Left forelimb (tissue), 1 donor: ENCODE measurements around the gene LTV1.
A peak's percentile ranks its signal among the peaks of the same experiment; 100 is the strongest.
"Not testable (repeated sequence)": the region's sequence is repeated elsewhere in the genome, so short reads cannot be mapped to it uniquely, and the experiment has no call there.

Experiments used
- DNase-seq: peaks from one replicate; pipeline ENCODE4 v3.0.0-alpha.2; 2018; ENCODE audit warnings: low spot score

LTV1 gene

GRCh38 chr6:143842902-143843676 is at the start of gene LTV1:
Gene LTV1 (plus strand): TSS chr6:143843338. CDS start chr6:143843478, 140 bp downstream.
- DNase-seq, result peak; percentile 98

DNA sequence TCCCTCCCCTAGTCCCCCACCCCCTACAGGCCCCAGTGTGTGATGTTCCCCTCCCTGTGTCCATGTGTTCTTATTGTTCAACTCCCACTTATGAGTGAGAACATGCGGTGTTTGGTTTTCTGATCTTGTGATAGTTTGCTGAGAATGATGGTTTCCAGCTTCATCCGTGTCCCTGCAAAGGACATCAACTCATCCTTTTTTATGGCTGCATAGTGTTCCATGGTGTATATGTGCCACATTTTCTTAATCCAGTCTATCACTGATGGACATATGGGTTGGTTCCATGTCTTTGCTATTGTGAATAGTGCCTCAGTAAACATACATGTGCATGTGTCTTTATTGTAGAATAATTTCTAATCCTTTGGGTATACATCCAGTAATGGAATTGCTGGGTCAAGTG is 46.6 kb upstream of the LTV1 start:
- not testable (repeated sequence) for DNase-seq

DNA sequence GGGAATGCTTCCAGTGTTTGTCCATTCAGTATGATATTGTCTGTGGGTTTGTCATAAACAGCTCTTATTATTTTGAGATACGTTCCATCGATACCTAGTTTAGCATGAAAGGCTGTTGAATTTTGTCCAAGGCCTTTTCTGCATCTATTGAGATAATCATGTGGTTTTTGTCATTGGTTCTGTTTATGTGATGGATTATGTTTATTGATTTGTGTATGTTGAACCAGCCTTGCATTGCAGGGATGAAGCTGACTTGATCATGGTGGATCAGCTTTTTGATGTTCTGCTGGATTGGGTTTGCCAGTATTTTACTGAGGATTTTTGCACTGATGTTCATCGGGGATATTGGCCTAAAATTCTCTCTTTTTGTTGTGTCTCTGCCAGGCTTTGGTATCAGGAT is 44.7 kb upstream of the LTV1 start:
- not testable (repeated sequence) for DNase-seq

DNA sequence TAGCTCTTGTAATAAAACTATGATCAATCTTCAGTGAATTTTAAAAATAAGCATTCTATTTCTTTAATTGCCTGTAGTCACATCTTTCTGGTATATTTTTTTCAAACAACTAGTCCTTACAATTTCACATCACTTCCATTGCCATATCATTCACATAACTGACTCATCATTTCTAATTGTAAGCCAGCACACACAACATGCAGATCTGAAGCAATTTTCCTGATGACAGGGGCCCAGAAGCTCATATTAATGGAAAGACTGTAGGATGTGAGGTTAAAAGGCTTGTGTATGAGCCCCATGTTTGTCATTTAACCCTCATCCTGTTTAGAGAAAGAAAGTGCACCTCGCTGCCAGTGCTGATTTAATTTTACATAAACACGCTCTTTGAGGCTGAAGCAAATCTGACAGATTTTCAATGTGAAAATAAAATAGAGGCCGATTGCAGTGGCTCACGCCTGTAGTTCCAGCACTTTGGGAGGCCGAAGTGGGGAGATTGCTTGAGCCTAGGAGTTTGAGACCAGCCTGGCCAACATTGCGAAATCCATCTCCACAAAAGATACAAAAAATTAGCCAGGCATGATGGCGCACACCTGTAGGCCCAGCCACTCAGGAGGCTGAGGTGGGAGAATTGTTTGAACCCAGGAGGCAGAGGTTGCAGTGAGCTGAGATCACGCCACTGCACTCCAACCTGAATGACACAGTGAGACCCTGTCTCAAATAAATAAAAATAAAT is 40.1 kb upstream of the LTV1 start:
- no peak for DNase-seq

GRCh38 chr6:143803769-143804568 is 39.2 kb upstream of the LTV1 start:
- DNase-seq, result no peak

DNA sequence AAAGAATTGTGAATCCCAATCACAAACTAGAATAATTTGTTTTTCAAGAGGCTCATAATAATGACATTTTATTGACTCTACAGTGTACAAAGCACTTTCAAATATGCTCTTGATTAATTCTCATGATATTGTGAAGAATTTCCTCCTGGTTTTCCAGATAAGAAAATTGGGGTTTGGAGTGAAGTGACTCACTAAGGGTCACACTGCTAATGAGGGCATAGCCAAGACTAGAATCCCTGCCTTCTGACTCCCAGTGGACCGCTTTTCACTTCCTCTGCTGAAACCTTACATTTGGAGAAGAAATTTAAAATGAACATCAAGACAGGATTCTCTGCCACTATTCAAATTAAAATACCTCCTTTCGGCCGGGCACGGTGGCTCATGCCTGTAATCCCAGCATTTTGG is 38.3 kb upstream of the LTV1 start:
- no peak for DNase-seq

DNA sequence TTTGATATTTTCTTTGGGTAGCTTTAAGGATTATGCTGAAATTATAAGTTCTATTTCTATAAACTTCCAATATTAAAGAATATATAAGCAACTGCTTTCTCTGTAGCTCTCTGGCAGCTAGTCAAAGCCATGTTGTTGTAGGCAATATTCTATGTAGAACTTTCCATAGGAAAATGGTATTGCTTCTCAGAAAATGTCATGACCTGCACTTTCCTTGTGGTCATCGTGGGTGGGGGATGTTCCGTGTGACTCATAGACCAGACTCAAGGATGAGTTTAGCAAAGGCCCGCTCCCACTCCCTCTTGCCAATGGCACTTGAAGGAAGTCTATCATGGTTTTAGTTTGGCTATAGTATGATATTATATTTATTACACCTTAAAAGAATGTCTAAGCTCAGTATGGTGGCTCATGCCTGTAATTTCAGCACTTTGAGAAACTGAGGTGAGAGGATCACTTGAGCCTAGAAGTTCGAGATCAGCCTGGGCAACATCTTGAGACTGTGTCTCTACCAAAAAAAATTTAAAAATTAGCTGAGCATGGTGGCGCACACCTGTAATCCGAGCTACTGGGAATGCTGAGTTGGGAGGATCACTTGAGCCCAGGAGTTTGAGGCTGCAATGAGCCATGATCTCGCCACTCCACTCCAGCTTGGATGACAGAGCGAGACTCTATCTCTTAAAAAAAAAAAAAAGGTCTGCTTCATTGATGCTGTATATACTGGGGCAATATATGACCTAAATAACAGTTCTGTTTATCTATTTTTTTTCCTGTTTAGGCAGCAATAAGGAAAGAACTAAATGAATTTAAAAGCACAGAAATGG is 36.6 kb upstream of the LTV1 start:
- DNase-seq, result no peak

DNA sequence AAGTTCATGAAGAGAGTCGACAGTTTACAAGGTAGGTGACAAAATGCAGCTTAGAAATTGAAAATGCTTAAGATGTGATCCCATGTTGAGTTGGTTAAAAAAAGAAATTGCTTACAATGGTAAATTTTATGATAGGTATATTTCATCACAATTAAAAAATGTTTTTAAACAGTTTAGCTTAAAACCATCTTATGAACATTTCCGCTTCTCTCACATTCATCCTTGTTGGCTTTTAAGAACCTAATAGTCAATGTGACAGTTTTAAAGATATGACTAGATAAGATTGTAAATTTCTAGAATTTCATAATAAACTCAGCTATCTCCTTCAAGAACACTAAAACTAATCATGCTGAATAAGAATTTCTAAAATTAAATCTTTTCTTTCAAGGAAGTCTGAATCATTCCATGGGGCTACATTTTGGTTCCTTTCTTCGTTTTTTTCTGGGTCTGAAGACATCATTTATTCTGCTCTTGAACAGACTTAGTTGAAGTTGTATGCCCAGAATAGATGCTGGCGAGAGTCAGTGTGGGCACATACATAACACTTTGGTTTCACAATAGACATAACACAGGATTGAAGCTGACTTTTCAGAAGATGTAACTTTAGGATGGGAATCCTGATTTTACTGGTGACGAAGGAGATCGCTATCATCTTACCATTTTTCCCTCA is 35.9 kb upstream of the LTV1 start:
- DNase-seq, result no peak

GRCh38 chr6:143810745-143811144 is 32.4 kb upstream of the LTV1 start:
- DNase-seq, result no peak

DNA sequence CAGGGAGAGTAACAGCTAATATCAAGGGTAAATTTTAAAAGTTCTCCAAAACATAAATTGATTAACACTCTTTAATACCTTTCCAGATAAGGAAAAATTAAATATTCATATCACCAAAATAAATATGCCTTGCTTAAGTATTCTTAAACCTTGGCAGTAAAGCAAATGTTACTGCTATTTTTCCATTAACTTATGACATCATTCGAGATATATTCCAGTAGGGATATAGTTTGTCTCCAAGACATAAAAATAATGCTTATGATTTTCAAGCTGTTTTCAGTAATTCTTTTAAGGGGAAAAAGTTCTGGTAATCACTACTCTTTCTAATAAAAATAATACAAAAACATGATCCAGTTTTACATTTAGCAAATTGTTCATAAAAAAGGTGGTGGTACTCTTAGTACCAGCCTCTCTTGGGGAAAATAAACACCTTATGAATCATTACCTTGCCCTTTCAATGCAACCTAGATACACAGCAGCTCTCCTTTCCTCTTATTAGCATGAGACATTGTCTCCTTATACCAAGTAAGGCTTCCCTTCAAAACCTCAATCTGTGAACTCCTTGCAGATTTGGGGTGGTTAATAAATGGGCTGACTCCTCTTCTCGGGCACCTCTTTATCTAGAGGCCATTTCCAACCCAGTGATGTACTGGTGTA is 31.5 kb upstream of the LTV1 start:
- no peak for DNase-seq

DNA sequence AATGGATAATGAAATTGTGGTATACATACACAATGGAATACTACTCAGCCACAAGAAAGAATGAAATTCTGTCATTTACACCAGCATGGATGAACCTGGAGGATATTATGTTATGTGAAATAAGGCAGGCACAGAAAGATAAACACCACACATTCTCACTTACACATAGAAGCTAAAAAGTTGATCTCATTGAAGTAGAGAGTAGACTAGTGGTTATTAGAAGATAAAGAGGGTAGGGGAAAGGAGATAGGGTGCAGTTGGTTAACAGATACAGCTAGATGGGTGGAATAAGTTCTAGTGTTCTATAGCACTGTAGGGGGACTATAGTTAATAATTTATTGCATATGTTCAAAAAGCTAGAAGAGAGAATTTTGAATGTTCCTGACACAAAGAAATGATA is 25.5 kb upstream of the LTV1 start:
- no peak for DNase-seq

DNA sequence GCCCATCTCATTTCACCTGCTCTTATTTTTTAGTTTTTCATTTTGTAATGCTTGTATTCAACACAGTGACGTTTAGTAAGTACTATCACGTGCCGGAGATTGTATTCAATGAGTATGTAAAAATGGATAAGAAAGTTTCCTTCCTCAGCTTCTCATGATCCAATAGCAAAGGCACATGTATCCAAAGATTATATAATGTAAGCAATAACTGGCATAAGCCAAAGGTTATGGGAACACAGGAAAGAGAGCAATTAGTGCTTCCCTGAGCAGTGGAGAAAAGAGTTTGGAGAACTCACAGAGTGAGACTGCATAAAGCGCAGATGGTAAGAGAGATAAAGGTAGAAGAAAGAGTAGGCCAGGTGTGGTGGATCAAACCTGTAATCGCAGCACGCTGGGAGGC is 21.8 kb upstream of the LTV1 start:
- no peak for DNase-seq

DNA sequence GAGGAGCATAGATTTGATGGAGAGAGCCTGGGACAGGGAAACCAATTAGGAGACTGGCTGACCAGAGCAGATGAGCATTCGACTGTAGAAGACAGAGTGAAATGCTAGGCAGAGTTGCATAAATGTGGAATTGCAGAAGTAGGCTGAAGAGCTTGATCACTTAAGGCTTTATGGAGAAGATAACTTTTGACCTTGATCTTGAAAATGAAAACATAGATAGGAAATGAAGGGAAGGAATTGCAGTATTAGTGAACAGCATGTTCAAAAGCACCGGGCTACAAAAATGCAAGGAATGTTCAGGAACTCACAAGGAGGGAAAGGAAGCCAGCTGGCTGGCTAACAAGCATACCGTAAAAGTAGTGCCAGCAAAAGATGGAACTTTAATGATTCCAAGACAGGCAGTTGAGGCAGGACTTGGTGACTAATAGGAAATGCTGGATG is 20.5 kb upstream of the LTV1 start:
- DNase-seq, result no peak

DNA sequence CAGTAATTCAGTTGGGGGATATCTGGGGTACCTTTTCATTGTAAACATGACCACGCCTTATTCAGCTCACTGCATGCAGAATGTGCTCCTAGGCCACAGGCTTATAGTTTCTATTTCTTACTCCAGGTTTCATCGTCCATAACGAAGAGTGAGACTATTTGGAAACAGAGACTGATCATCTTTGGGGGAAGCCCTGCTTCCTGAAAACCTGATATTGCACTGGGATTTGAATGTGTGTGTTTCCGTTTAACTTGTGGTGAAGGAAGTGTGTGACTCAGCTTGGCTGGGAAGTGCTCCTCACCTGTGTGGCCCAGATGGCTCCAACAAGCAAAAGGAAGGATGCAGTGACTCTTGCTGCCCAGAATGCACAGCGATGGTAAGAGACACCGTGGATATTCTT is 19.6 kb upstream of the LTV1 start:
- no peak for DNase-seq

DNA sequence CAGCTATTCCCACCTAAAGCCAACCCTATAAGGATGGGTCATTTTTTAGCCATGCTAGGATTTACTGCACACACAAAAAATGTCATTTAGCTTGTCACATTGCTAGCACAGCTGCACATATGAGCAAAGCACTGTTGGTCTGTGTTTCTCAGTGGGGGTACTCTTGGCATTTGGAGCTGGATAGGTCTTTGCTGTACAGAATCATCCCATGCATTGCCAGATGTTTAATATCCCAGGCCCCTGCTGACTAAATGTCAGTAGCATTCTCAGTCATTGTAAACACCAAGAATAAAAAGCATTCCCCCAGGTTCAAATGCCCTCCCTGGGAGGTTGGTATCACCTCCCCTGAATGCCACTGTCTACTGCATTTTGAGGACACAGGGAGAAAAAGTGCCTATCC is 14.6 kb upstream of the LTV1 start:
- no peak for DNase-seq

DNA sequence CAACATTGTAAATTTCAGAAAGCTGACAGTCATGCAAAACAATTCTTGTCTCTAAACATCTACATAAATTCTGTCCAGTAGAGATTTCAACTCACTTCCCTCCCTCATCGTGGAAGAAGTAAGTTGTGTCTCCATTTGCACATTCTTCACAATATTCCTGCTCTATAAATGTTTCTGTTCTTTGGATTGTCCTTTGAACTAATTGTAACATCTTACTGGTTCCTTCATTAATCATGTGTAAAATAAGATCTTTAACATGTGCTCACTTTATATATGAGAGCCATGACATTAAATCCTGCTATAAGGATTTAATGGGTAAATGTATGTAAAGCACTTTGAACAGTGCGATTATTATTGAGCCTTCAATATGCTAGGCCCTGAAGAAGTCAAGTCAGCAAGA is 7.0 kb upstream of the LTV1 start:
- DNase-seq, result no peak

DNA sequence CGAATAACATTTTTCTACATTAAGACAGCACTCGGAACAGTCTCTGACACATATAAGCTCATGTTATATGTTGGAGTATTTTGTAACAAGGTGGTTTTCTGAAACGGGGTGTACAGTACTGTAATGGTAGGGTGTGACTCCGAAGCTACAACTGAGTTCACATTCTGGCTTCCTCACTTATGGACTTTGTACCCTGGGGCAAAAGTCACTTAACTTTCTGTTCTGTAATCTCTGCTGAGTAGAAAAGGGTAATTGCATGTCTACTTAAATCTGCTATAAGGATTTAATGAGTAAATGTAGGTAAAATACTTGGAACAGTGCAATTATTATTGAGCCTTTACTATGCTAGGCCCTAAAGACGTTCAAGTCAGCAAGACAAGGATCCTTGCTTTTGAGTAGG is 4.7 kb upstream of the LTV1 start:
- DNase-seq, result no peak

GRCh38 chr6:143839196-143839595 is 3.9 kb upstream of the LTV1 start:
- DNase-seq, result no peak

- DNase-seq, result no peak
Observed at GRCh38 chr6:143840595-143841265, 2.4 kb upstream of the LTV1 start.

- no peak for DNase-seq
Observed at GRCh38 chr6:143842461-143842901, 657 bp upstream of the LTV1 start.
